Adrenal gland (tissue), 12 donors: ENCODE measurements around the gene MAML3. TPM values are rescaled to one million over a fixed set of nuclear protein-coding genes. Genes with fewer than 3 reads are reported as not detected.

Experiments used
- DNase-seq, 7 donors: peaks; one replicate each; pipeline ENCODE4 v3.0.0-alpha.2; 2019 to 2020
- H3K27ac ChIP-seq, 5 donors: fragments of 200-600 bp; sonication (generic) in 4 of 5; 1 replicate in 3 of 5; 2 replicates in 2 of 5; pipeline versions ENCODE4 v1.5.1 to v1.8.0; 2016 to 2020; ENCODE audit warnings: mild to moderate bottlenecking in 1 of 5
- H3K27me3 ChIP-seq: fragments of 200-600 bp; 2 replicates; pipeline ENCODE4 v1.8.0; 2021
- H3K36me3 ChIP-seq, 2 donors: fragments of 200-600 bp; replicated peaks in 1 of 2; 1 replicate in 1 of 2; 2 replicates in 1 of 2; pipeline versions ENCODE4 v1.5.1 to v1.8.0; 2018 to 2022
- H3K4me1 ChIP-seq, 2 donors: fragments of 200-600 bp; replicated peaks in 1 of 2; 1 replicate in 1 of 2; 2 replicates in 1 of 2; pipeline versions ENCODE4 v1.5.1 to v1.8.0; 2018 to 2021
- H3K4me3 ChIP-seq, 4 donors: fragments of 200-600 bp; sonication (generic) in 3 of 4; one replicate each; pipeline ENCODE4 v1.5.1; 2016 to 2018
- H3K9me3 ChIP-seq, 3 donors: fragments of 200-600 bp; sonication (generic) in 1 of 3; replicated peaks in 1 of 3; 1 replicate in 2 of 3; 2 replicates in 1 of 3; pipeline versions ENCODE4 v1.5.1 to v1.8.0; 2016 to 2021
- POLR2A ChIP-seq, 2 donors: fragments of 450-650 bp; IDR thresholded peaks; one replicate each; pipeline ENCODE4 v1.6.1; 2017; ENCODE audit warnings: antibody characterized with exemption in 2 of 2, mild to moderate bottlenecking in 2 of 2, moderate library complexity in 1 of 2
- WGBS, 4 donors: extraction: QIAGEN DNeasy Blood & Tissue Kit in 2 of 4; methylation state at CpG; one replicate each; pipeline versions ENCODE4 v1.1.5 to v1.1.7; 2013 to 2017; 5-methylcytosine and 5-hydroxymethylcytosine counted together
- intact Hi-C, 2 donors: fragments of 100-400 bp; cut with DNase I; formaldehyde crosslinking; loops; one replicate each; pipeline versions ENCODE4 v1.14.1 to v1.15.0; 2022 to 2023
- polyA plus RNA-seq, 3 donors: library from polyadenylated mRNA; stranded (reverse); fragments of 200-250 nt in 2 of 3; fragments of 350-450 nt in 1 of 3; fragmentation: Illumina TruSeq in 1 of 3; extraction: RNeasy Lipid Tissue Mini Kit (QIAGEN cat#74804) in 1 of 3; gene quantifications; one replicate each; pipeline ENCODE4 v1.2.3, GENCODE V29; 2013 to 2014
- total RNA-seq, 9 donors: library from RNA; depleted of rRNA in 4 of 9; stranded (reverse); fragments of >200 nt in 4 of 9; fragments of 120-200 nt in 1 of 9; fragmentation: NEBNext Ultra II Directional in 1 of 9; extraction: Animal tissue kit (Norgen Biotek cat#: 25700) in 1 of 9; gene quantifications; one replicate each; pipeline versions ENCODE4 v1.1.0 to v1.2.4, GENCODE V29; 2013 to 2023
- TF ChIP-seq, protein P1 (sequence below), 6 experiments: fragments of 450-650 bp in 4 of 6; fragments of 200-600 bp in 2 of 6; sonication (generic) in 1 of 6; IDR thresholded peaks; 1 replicate in 5 of 6; 2 replicates in 1 of 6; pipeline versions ENCODE4 v1.5.1 to v1.8.0; 2016 to 2021; ENCODE audit warnings: antibody characterized with exemption in 6 of 6, mild to moderate bottlenecking in 2 of 6, moderate library complexity in 1 of 6
- donor health status: healthy with polysubstance abuse.
- donor health status: Bipolar disorder and iron deficiency.
- donor health status: DM: yes; HTN: yes; CAD: no.
- donor health status: DM: no; HTN: no; CAD: no.
- donor health status: DM: no; HTN: no; CAD: no.
- donor health status: DM: yes; HTN: yes; CAD: no.

Gene MAML3
- total and polyA plus RNA-seq, 12 donors = 2.0 to 15.9 (median 8.4) TPM

DNA sequence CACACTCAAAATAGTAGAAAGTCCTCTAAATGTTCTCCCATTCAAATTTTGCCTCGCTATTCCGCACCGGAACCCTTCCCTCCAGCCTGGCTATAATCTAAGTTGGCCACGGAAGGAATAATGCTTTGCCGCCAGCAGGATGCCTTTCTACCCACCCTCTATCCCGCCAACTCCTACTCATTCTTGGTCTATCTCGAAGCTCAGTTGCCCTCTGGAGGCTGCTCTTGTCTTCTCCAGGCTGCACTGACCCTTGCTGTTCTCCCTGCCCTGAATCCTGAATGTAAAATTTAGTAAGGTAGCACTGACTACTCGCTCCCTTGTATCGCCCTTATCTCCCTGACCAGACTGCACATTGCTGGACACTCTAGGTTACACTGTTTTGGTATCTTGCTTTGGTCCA, 275.9 kb downstream of the MAML3 start:
- Histone ChIP-seq H3K27ac (no peak overlapping the region), H3K36me3 (no peaks in the 10 kb centered on the region), H3K9me3 (no peaks in the 10 kb centered on the region), H3K4me3 (no peak overlapping the region), H3K4me1 (no peaks in the 10 kb centered on the region), H3K27me3 (no peaks in the 10 kb centered on the region)
- 86 to 97% (median 96%) methylated on average over 9 of the region's 9 CpGs for WGBS, 4 donors
- TF ChIP-seq, protein P1, sequence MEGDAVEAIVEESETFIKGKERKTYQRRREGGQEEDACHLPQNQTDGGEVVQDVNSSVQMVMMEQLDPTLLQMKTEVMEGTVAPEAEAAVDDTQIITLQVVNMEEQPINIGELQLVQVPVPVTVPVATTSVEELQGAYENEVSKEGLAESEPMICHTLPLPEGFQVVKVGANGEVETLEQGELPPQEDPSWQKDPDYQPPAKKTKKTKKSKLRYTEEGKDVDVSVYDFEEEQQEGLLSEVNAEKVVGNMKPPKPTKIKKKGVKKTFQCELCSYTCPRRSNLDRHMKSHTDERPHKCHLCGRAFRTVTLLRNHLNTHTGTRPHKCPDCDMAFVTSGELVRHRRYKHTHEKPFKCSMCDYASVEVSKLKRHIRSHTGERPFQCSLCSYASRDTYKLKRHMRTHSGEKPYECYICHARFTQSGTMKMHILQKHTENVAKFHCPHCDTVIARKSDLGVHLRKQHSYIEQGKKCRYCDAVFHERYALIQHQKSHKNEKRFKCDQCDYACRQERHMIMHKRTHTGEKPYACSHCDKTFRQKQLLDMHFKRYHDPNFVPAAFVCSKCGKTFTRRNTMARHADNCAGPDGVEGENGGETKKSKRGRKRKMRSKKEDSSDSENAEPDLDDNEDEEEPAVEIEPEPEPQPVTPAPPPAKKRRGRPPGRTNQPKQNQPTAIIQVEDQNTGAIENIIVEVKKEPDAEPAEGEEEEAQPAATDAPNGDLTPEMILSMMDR (IDR thresholded peaks at IDR 0.05) = no peak
- no peak for TF ChIP-seq POLR2A (IDR thresholded peaks at IDR 0.05)
- no peak for DNase-seq
- intact Hi-C loops = no loop called here

DNA sequence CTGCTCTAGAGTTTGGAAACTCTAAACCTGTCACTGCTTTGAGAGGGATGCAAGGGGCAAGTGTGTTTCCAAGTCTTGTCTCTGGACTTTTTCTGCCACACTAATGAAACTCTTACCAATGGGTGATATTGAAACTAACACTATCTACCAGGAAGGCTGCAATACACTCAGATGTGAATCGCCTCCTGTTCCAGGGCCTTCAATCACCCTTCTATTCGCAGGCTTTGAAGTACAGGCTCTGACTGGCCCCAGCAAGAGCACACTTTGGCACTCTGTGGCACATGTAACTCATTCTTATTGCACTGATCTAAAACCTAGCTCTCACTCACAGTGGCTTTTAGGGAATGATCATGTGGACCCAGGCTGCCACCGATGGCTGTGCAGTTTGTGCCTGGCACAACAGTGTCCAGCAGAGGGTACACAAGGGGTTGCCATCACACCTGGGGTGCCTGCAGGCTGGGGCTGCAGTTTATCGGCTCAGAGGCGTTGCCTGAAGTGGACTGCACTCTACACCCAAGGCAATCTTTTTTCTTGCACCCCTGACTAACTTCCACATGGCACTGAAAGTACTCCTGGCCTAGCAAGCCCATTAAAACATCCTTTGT, 277.5 kb downstream of the MAML3 start:
- no peak for DNase-seq
- no peaks in the 10 kb centered on the region for H3K27me3 ChIP-seq
- peaks cover 0 to 9% of the 10 kb centered on the region in 2 donors for H3K4me1 ChIP-seq
- no peak overlapping the region for H3K4me3 ChIP-seq
- intact Hi-C loops = no loop called here
- no peaks in the 10 kb centered on the region for H3K9me3 ChIP-seq
- no peaks in the 10 kb centered on the region for H3K36me3 ChIP-seq
- TF ChIP-seq POLR2A (IDR thresholded peaks at IDR 0.05) = no peak
- TF ChIP-seq, protein P1 (IDR thresholded peaks at IDR 0.05) = no peak
- no peak overlapping the region for H3K27ac ChIP-seq
- 49 to 62% (median 54%) methylated on average over 5 of the region's 5 CpGs for WGBS, 4 donors

DNA sequence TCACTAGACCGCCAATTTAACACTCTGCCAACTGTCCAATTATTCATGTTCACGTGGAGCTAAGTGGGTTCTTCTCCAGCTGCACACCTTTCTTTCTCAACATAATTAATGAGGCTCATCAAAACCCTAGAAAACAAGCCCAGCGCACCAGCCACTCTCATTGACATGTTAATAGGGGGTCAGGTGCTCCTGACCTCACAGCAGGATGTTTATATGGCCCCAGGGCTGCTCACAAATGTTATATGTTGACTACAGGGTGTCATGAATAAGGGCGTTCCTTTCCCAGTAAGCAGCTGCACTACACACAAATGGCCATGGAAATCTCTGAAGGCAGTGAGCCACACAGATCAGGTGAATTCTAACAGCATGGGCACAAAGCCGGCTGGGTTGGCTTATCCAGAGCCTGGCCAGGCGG, 278.6 kb downstream of the MAML3 start:
- Histone ChIP-seq H3K27me3 (no peaks in the 10 kb centered on the region), H3K9me3 (no peaks in the 10 kb centered on the region), H3K27ac (no peak overlapping the region), H3K4me3 (no peak overlapping the region), H3K36me3 (no peaks in the 10 kb centered on the region), H3K4me1 (peaks cover 0 to 9% of the 10 kb centered on the region in 2 donors)
- no peak for TF ChIP-seq POLR2A (IDR thresholded peaks at IDR 0.05)
- TF ChIP-seq, protein P1 (IDR thresholded peaks at IDR 0.05) = no peak
- 90 to 95% (median 92%) methylated on average over 6 of the region's 6 CpGs for WGBS, 4 donors
- DNase-seq = no peak
- intact Hi-C loops = no loop called here

DNA sequence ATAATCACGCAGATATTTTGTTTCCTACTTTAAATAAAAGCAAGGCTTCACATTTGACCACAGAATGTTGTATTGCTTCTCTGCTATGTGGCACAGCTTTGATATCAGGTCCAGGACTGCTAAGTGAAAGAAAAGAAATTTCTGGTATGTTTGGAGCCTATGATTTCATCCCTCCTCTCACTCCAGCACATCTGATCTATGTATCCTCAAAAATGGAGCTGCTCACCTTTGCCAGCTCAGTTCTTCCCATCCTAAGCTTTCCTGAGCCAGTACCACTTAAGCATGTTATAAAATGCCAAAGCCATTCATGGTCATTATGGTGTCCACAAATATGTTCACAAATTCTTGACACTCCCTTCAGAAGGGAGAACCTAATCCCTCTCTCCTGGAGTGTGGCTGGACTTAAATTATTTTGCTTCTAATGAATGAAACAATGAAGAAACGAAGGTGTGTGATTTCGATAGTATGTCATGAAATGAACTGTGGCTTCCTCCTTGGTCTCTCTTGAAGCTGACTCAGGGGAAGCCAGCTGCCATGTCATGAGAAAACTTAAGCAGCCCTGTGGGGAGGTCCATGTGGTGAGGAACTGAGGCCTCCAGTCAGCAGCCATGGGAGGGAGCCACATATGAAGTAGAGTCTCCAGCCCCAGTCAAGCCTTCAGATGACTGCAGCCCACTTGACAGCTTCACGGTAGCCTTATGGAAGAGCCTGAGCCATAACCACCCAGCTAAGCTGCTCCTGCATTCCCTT, 280.7 kb downstream of the MAML3 start:
- intact Hi-C loops = no loop called here
- Histone ChIP-seq H3K27ac (no peak overlapping the region), H3K9me3 (no peaks in the 10 kb centered on the region), H3K36me3 (no peaks in the 10 kb centered on the region), H3K4me1 (peaks cover 0 to 9% of the 10 kb centered on the region in 2 donors), H3K4me3 (no peak overlapping the region), H3K27me3 (no peaks in the 10 kb centered on the region)
- no peak for DNase-seq
- TF ChIP-seq POLR2A (IDR thresholded peaks at IDR 0.05) = no peak
- TF ChIP-seq, protein P1 (IDR thresholded peaks at IDR 0.05) = no peak
- WGBS, 4 donors = 85 to 96% (median 91%) methylated on average over 4 of the region's 4 CpGs
